MCF 10A (cell line): ENCODE measurements around the gene DNAH6. TPM values are rescaled to one million over a fixed set of nuclear protein-coding genes. Genes with fewer than 3 reads are reported as not detected.

ENCODE experiments used
- BruUV-seq: library from RNA; stranded (reverse); fragments of 400-500 nt; replicated peaks from 2 replicates; lab custom pipeline; 2021; lab: Mats Ljungman, UMichigan
- CTCF ChIA-PET: fragments of 300-600 bp; sonication (Branson Sonifier 250); formaldehyde crosslinking; extraction: SDS; loops from one replicate; lab custom pipeline; 2021; ENCODE audit warnings: antibody characterized with exemption, inconsistent platforms; lab: Yijun Ruan, JAX
- POLR2A ChIA-PET: fragments of 300-600, 350-650 bp; sonication (Branson Sonifier 250); formaldehyde crosslinking; extraction: SDS; loops from one replicate; lab custom pipeline; 2020; ENCODE audit warnings: antibody characterized with exemption, inconsistent platforms; lab: Yijun Ruan, JAX
- DNase-seq: peaks from one replicate; pipeline ENCODE4 v3.0.0-alpha.2; 2018; ENCODE audit not compliant: unreplicated experiment
- H3K27ac Mint-ChIP-seq: one replicate; pipeline ENCODE4 v1.8.0; 2022; ENCODE audit warnings: mild to moderate bottlenecking, low read depth, mixed read lengths; ENCODE audit not compliant: unreplicated experiment
- H3K27me3 Mint-ChIP-seq: one replicate; pipeline ENCODE4 v1.8.0; 2022; ENCODE audit warnings: mixed read lengths; ENCODE audit not compliant: insufficient read depth, unreplicated experiment
- H3K36me3 Mint-ChIP-seq: one replicate; pipeline ENCODE4 v1.8.0; 2022; ENCODE audit warnings: mild to moderate bottlenecking, moderate library complexity, mixed read lengths; ENCODE audit not compliant: insufficient read depth, unreplicated experiment
- H3K4me1 Mint-ChIP-seq: one replicate; pipeline ENCODE4 v1.8.0; 2022; ENCODE audit warnings: mixed read lengths; ENCODE audit not compliant: insufficient read depth, unreplicated experiment
- H3K4me3 Mint-ChIP-seq: one replicate; pipeline ENCODE4 v1.8.0; 2022; ENCODE audit warnings: mild to moderate bottlenecking, moderate library complexity, mixed read lengths; ENCODE audit not compliant: unreplicated experiment
- H3K9me3 Mint-ChIP-seq: one replicate; pipeline ENCODE4 v1.8.0; 2022; ENCODE audit warnings: mixed read lengths; ENCODE audit not compliant: unreplicated experiment
- intact Hi-C: fragments of 100-400 bp; cut with micrococcal nuclease; formaldehyde crosslinking; loops from 2 replicates; pipeline ENCODE4 v1.14.1; 2022
- total RNA-seq: library from RNA; stranded (reverse); gene quantifications from 2 replicates; pipeline ENCODE4 v1.2.3, GENCODE V29; 2022
- TF ChIP-seq, protein P1 (sequence below): fragments of 200-600 bp; IDR thresholded peaks from one replicate; pipeline ENCODE4 v1.8.0; 2022; ENCODE audit warnings: antibody characterized with exemption, mild to moderate bottlenecking; ENCODE audit not compliant: unreplicated experiment

DNAH6 gene
- total RNA-seq, 1 experiment from 2014 or later = 0.14 TPM

DNA sequence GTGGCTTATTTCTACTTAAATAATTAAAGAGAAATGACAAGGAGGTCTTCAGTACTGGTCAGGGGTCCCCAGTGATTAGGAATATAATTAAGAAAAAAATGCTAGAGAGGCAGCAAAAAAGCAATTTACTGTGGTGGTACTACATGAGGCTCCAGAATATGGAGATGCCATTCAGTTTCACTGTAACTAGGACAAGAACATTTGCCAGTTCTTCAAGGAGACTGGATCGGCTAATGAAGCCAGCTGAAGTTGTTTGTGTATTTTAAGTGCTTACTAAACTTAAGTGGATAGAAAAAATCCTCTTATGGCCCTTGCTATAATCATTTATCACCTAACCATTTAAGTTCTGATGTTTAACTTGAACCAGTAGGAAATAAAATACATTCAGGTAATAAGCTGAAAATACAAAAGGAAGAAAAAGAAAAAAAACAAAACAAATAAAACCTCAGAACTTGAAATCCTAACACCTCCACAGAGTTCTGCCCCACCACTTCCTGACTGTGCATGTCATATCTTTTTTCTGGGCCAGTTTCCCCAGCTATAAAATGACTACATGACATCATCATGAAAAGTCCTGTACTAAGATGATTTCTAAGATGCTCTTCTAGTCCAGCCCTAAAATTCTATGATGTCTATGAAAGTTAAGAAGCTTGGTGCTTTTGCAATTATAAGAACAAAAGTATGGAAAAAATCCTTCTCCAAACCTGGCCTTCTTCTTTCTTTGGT lies 266.6 kb downstream of the DNAH6 start:
- DNase-seq = no peak
- Mint-ChIP-seq H3K27me3 (no peaks in the 10 kb centered on the region), H3K36me3 (no peaks in the 10 kb centered on the region), H3K9me3 (no peaks in the 10 kb centered on the region), H3K4me3 (no peak overlapping the region), H3K4me1 (no peaks in the 10 kb centered on the region), H3K27ac (peak overlapping the region; percentile 81)
- CTCF ChIA-PET = no interaction called here
- intact Hi-C loops = no loop called here
- no TSS peak for BruUV-seq
- POLR2A ChIA-PET = interaction anchor here (0.6 kb wide), 1 partner anchor 53 kb away, joined by 3 read pairs; no protein-coding TSS in a partner anchor
- TF ChIP-seq, protein P1, sequence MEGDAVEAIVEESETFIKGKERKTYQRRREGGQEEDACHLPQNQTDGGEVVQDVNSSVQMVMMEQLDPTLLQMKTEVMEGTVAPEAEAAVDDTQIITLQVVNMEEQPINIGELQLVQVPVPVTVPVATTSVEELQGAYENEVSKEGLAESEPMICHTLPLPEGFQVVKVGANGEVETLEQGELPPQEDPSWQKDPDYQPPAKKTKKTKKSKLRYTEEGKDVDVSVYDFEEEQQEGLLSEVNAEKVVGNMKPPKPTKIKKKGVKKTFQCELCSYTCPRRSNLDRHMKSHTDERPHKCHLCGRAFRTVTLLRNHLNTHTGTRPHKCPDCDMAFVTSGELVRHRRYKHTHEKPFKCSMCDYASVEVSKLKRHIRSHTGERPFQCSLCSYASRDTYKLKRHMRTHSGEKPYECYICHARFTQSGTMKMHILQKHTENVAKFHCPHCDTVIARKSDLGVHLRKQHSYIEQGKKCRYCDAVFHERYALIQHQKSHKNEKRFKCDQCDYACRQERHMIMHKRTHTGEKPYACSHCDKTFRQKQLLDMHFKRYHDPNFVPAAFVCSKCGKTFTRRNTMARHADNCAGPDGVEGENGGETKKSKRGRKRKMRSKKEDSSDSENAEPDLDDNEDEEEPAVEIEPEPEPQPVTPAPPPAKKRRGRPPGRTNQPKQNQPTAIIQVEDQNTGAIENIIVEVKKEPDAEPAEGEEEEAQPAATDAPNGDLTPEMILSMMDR = no peak

- no peaks in the 10 kb centered on the region for H3K27me3 Mint-ChIP-seq
These were observed 269.7 kb downstream of the DNAH6 start for GRCh38 chr2:84785950-84786349.

DNA sequence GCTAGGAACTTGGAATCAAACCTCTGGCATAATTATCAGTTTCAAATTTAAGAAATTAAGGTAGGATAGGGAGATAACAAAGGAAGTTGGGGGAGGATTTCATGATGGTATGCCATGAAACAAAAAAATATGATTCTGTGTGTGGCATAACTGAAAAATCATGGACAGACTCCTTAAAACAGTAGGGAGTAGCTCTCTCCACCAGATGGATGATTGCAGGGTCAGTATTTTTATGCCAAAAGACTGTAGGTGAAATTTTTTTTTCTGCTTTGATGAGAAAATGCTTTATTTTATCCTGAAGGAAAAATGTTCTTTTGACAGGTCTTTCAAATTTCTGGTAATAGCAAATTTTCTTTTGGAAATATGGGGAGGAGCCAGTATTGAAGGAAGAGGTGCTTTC lies 270.3 kb downstream of the DNAH6 start:
- CTCF ChIA-PET = interaction anchor here (0.6 kb wide), 1 partner anchor 75 kb away, joined by 4 read pairs; no protein-coding TSS in a partner anchor
- TF ChIP-seq, protein P1 = no peak
- Mint-ChIP-seq H3K36me3 (no peaks in the 10 kb centered on the region), H3K27me3 (no peaks in the 10 kb centered on the region), H3K4me1 (no peaks in the 10 kb centered on the region), H3K27ac (peak overlapping the region; percentile 40), H3K9me3 (no peaks in the 10 kb centered on the region), H3K4me3 (no peak overlapping the region)
- no TSS peak for BruUV-seq
- POLR2A ChIA-PET = interaction anchor here (0.7 to 1.2 kb wide), 2 partner anchors 152 to 509 kb away, joined by 3 read pairs; no protein-coding TSS in a partner anchor
- intact Hi-C loops = no loop called here
- DNase-seq = no peak

More at GRCh38 chr2:84785950-84786349, 269.7 kb downstream of the DNAH6 start:
- H3K9me3 Mint-ChIP-seq = no peaks in the 10 kb centered on the region
- H3K4me3 Mint-ChIP-seq = no peak overlapping the region
- BruUV-seq = no TSS peak
- no peaks in the 10 kb centered on the region for H3K4me1 Mint-ChIP-seq
- peak overlapping the region; percentile 40 for H3K27ac Mint-ChIP-seq
- CTCF ChIA-PET = interaction anchor here (0.6 kb wide), 1 partner anchor 75 kb away, joined by 4 read pairs; no protein-coding TSS in a partner anchor
- no peak for DNase-seq
- POLR2A ChIA-PET = interaction anchor here (0.7 kb wide), 1 partner anchor 510 kb away, joined by 3 read pairs; no protein-coding TSS in a partner anchor
- TF ChIP-seq, protein P1 = no peak
- intact Hi-C loops = no loop called here
- no peaks in the 10 kb centered on the region for H3K36me3 Mint-ChIP-seq

- no peaks in the 10 kb centered on the region for H3K27me3 Mint-ChIP-seq
- intact Hi-C loops = no loop called here
- no peaks in the 10 kb centered on the region for H3K4me1 Mint-ChIP-seq
- CTCF ChIA-PET = interaction anchor here (0.9 kb wide), 1 partner anchor 262 kb away, joined by 5 read pairs; no protein-coding TSS in a partner anchor
- POLR2A ChIA-PET = no interaction called here
- DNase-seq = no peak
- no peaks in the 10 kb centered on the region for H3K36me3 Mint-ChIP-seq
- no peak overlapping the region for H3K4me3 Mint-ChIP-seq
- H3K27ac Mint-ChIP-seq = no peak overlapping the region
- H3K9me3 Mint-ChIP-seq = no peaks in the 10 kb centered on the region
- no TSS peak for BruUV-seq
- TF ChIP-seq, protein P1 = no peak
These were observed 271.7 kb downstream of the DNAH6 start for GRCh38 chr2:84788027-84788426.
